HG03060 (cell line): ENCODE measurements around the gene CST4.
"Not testable (repeated sequence)": the region's sequence is repeated elsewhere in the genome, so short reads cannot be mapped to it uniquely, and the experiment has no call there.

Experiments used
- ATAC-seq: cut with Tn5 transposase; IDR thresholded peaks from one replicate; pipeline ENCODE4 v1.9.1; 2021; ENCODE audit warnings: low read depth, moderate number of reproducible peaks; ENCODE audit not compliant: unreplicated experiment

CST4 gene

DNA sequence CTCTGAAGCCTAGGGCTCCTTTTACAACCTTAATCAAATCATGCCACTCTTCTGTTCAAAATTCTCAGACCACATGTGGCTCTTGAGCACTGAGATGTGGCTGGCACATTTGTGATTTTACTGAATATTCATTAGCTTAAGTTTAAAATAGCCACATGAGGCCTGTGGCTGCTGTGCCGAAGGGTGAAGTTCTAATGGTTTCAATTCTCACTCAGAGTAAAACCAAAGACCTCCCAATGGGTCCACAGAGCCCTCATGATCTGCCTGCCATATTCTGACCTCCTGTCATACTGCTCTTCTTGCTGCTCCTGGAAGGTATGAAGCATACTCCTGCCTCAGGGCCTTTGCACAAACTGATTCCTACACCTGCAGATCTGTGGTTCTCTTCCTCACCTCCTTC, 43.3 kb downstream of the CST4 start:
- no peak for ATAC-seq

DNA sequence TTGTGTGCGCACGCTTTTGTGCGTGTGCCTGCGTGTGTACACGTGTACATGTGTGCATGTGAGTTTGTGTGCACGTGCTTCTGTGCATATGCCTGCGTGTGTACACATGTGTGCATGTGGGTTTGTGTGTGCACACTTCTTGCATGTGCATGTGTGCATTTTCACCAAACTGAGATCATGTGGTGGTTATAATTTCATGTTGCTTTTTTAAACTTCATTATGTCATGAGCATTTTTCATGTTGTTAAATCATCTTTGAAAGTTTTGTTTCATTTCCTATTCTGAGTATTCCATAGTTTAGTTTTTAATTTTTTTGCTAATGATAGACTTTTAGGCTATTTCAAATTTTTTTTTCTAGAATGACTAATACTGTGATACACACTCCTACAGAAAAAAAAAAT, 44.7 kb downstream of the CST4 start:
- ATAC-seq = no peak

DNA sequence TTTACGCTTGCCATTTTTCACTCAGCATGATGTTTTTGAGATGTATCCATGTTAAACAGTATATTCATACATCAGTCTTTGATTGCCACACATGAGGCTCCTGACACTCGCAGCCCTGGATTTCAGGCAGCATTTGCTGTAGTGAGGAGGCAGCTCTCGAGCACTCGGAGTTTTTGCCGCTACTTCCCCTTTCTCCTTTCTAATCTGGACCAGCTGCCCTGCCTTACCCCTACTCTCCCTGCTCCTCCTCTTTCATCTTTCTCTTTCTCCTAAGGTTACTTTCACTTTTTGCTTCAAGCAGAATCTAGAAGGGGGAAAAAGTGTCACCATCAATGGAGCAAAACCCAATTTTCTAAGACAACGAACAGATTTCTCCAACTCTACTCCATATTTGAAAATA, 45.2 kb downstream of the CST4 start:
- no peak for ATAC-seq

DNA sequence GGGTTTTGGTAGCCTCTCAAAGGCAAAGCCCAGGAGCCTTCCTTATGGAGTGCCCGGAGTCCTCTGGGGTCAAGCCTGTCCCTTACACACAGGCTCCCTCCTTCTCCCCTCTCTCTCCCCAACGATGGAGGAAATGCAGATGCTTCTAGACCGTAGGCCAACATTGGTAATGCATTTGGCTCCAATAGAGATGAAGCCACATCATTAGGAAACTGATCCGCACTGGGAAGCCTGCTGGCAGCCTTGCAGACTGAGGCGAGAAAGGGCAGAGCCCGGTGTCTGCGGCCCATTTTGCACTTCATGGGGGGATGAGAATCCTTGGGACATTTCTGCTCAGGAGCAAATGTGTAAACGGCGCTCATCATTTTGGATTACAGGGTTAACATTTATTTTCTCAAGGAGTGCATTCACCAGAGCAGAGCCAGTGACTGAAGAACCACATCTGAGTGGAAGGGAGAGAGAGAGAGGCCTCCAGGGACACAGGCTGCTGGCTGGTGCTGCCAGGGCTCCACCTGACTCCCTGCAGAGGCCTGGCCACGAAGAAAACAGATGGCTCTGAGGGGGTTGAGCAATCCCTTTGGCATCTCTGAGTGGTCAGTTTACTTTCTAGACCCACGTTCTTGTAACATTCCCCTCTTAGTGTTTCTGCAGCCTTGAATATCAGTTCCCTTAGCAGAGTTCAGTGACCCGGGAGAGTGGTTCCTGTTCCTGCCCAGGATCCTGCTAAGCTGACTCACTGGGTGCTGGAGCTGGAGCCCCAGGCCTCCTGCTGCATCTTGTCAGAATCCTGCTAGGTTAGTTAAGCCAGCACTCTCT, 46.7 kb downstream of the CST4 start:
- no peak for ATAC-seq

DNA sequence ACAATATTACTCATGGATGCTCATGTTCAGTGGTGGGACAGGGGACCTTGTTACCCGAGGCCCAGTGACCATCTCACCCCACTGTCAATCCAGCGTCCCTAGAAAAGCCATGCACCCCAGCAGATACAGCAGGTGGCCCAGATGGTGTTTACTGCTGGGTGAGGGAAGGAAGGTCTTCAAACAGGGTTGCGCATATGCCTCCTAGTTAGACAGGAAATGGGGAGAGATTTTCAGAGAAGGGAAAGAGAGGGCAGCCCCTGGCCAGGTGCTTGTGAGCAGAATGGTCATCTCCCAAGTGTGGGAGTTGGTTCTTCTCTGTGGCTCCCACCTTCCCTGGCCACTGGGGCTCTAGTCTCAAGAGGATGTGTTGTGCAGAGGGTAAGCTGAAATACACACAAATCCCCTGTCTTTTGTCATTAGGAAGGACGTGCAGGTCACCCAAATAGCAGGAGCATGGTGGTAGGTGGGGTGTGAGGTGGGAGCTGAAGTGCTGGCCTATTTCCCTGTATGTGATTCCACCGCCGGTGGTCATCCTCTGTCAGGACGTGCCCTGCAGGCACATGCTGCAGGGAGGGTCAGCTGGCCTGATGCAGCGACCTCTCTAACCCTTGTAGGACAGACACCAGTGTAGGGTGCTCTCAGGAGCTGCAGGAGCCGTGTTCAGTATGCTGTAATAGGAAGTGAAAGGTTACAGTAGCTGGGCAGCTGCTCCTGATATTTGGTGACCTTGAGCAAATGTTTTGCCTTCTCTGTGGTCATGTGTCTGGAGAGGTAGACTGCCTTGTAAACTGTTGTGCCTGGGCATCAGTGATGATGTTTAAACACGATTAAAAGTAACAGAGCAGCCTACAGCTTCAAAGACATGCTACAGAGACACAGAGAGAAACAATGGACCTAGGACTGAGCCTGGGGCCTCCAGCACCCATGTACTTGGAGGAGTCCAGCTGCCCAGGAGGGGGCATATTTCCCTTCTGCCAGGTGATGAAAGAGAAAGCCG, 47.9 kb downstream of the CST4 start:
- no peak for ATAC-seq

DNA sequence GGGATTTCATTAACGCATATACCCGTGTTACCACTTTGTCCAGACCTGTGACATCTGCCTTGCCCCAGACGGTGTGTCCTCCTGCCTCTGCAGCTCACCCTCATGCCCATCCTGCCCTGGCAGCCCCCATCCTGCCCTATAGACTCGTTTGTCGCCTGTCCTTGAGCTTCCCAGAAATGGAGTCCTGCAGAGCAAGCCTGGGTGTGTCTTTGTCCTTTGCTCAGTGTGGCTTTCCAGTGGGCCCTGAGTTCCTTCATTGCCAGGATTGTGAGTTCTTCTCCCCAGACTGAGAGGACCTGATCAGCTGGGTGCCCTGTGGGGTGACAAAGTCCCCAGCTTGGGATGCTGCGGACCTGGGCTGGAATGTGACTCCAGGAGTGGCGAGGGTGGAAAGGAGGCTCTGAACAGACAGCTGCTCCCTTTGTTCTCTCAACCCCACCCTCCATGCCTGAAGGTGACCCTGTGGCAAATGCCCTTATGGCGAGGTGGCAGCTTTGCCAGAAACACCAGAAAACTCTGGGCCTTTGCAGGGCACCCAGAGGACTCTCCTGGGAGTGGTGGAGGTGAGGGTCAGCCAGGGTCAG, 48.7 kb downstream of the CST4 start:
- no peak for ATAC-seq

DNA sequence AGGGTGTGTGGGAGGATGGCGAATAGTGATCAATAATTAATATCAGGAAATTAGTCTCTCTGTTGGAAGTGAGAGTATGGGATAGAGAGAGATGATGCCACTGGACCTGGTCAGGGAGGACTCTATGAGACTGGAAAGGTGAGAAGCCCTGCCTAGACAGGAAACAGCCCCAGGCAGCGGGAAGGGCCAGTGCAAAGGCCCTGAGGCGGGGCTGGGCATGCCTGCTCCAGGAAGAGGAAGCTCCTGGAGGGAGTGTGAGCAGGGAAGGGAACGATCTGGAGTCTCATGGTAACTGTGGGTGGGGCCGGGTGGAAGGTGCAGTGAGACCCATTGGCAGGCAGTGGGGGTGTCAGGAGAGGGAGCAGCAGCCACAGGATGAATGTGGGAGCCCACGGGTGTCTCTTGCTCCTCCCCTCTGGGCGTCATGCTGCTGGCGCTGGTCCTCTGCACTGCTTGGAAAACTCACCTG, 49.3 kb downstream of the CST4 start:
- ATAC-seq = no peak

DNA sequence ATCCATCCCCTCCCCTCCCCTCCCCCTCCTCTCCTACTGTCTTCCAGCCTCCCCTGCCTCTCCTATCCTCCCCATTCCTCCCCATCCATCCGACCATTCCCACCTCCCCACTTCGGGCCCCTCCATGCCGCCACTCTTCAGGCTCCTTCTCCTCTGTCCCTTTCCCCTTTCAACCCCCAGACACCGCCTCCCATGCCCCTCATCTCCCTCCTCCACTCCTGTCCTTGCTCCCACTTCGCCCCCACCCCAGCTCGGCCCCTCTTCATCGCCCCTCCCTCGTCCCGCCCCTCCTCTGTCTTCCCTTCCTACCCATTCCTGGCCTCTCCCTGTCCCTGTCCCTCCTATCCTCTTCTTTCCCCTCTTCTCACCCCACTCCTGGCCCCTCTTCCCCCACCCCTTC, 50.5 kb downstream of the CST4 start:
- ATAC-seq = no peak

DNA sequence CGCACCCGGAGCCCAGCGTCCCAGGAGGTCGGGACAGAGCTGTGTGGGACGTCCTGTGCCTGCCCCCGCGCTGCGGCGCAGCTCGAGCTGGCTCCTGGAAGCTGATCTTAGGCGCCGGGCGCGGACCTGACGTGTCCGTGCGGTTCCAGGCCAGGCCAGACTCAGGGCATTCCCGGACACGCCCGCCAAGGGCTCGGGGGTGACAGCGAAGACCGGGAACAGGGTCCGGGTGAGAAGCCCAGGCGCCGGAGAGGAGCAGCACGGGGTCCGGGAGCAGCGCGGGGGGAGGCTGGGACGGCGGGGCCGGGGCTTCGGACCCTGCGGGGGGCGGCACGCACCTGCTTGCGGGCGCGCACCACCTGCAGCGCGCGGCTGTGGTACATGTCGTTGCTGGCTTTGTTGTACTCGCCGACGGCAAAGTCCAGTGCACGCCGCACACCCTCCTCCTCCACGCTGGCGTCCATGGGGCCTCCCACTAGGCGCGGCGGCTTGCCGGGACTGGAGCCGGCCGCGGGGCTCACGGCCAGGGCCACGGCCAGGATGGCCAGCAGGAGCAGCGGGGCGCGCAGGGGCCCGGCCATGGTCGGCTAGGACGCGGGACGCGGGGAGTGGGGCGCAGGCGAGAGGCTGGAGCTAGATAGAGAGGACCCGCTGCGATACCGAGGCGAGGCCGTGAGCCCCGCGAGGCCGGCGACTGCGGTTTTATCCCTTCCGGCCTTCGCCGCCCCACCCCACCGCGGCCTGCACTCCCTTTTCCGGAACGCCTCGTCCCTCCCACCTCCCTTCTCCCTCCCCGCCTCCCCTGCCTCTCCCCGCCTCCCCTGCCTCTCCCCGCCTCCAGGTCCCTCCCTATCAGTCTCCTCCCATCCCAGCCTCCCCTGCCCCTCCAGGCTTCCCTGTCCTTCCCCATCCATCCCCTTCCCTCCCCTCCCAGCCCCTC, 51.3 kb downstream of the CST4 start, which contains the start of gene CST3:
Gene CST3, minus strand, starts transcription at position 674 of the 940 bp plus-strand sequence. Its CDS starts 93 bp downstream, at position 581.
- ATAC-seq = no peak

DNA sequence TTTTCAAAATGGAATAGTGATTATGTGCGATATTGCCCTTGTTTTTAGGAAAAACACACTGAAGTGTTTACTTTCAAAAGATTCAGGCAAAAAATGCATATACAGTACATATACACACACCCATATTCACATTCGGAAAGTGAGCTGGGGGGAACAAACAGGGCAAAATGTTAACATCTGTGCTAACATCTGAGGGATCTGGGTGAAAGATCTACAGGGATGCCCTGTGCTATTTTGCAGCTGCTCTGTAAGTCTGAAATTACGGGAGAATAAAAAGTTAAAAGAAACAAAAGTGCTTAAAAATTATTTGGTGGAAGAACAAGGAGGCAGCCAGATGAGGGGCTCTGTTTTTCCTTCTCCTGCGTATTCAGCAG, 51.9 kb downstream of the CST4 start:
- no peak for ATAC-seq

DNA sequence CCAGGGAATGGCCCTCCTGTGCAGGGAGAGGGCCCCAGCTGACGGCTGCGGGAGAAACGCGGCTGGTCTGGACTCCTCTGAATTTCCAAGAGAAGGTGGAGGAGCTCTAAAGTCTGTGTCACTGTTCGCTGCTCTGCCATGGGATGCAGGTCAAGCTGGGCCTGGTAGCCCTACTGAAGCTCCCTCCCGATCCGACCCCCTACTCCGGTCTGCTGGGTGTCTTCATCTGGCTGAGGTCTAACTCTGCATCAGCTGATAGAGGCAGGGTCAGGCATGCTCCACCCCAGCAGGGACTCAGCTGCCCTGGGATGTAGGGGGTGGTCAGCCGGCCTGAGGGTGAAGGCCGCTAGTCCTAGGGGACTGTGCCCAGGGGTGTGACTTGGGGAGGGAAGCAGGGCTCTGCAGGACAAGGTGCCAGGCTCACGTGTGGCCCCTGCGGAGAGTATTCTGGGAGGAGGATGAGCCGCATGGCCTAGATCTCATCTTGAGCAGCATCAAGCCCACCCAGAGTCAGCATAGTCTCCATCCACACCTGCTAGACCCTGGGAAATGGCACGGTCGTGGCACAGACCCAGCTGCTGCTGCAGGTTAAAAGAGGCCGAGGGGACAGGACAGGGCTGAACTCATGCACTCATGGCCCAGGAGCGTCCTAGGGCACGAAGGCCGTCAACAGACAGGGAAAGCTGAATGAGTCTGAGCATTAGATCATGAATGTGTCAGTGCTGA, 52.5 kb downstream of the CST4 start:
- no peak for ATAC-seq

DNA sequence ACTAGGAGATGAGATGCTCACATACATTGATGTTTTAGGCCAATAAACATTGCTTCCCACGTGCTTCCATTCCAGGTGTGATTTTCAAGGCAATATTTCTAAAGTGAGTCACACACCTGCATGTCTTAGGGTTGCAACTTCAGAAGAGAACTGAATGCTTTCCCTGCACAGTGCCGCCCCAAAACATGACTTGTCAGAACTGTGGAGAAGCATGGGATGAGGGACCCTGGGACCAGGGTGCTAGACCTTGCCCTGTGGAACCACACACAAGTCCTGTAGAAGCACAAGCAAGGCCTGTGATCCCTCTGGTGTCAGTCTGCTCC, 53.1 kb downstream of the CST4 start:
- ATAC-seq = not testable (repeated sequence)
